ENCODE measurements around the gene SLC2A13.
"Not testable (repeated sequence)": the region's sequence is repeated elsewhere in the genome, so short reads cannot be mapped to it uniquely, and the experiment has no call there.

The SLC2A13 gene

GRCh38 chr12:39922598-39922997 lies 183.3 kb downstream of the SLC2A13 start:
- DNase-seq = not testable (repeated sequence)

DNA sequence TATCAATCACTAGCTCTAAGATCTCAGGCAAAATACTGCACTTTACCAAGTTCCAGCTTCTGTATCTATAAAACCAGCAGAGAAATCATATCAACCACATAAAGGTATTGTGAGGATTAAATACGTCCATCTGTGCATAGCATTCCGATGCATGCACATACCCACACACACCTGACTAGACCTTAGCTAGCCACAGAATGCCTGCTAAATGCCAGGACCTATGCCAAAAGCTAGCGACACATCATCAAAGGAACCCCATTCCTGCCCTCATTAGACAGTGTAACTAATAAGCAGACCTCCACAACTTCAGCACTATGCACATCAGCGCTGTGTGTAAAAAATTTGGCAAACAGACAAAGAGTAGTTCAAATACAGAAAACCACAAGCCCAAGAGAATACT lies 185.2 kb downstream of the SLC2A13 start:
- DNase-seq = no peak

DNA sequence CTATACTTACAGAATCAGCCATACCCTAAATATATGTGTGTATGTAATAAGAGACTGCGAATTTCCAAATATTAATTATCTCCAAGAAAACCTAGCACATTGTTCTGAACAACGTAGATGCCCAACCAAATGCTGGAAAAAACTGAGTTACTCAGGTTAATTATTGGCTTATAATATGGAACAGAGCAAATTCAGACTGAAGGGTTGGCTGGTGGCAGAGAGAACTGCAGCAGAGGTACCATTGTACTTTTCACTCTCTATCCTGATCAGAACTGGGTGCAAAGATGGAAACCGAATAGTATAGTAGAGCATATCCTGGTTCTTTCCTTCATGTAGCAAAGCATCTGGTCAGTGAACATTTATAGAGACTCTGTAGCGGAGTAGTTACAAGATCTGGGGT lies 185.7 kb downstream of the SLC2A13 start:
- DNase-seq = no peak

GRCh38 chr12:39919790-39920189 lies 186.1 kb downstream of the SLC2A13 start:
- no peak for DNase-seq

GRCh38 chr12:39915249-39915648 lies 190.6 kb downstream of the SLC2A13 start:
- no peak for DNase-seq

DNA sequence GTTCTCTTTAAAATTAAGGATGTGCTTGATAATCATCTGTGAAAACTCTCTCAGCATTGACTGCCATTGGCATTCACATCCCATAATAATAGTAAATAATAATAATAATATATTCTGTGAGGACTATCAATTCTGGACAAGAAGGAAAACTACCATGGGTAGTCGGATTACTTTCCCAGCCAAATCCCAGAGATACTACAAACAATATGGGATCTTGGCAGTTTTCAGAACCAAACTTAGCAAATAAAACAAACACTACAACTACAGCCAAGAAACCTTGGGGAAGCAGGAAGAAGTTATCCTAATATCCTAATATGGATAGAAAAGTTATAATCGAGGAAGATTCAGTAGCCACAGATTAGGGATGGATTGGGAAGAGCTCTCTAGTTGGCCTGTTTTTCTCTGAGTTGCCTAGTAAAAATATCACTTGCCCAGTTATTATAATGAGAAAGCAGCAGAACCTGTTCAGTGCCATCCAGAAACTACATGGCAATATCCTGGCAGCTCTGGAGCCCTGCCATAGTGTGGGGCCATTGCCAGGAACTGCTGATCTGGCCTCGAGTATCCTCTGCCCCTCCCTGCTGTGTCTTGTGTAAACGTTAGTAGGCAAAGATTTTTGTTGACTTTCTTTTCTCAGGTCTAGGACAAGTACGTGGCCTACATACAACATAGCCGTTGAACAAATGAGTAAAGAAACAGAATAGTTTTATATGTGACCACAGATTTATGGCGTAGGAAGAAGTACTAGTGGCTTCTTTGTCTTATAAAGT lies 193.5 kb downstream of the SLC2A13 start:
- no peak for DNase-seq

GRCh38 chr12:39906237-39906636 lies 199.6 kb downstream of the SLC2A13 start:
- no peak for DNase-seq

GRCh38 chr12:39905152-39905551 lies 200.7 kb downstream of the SLC2A13 start:
- no peak for DNase-seq

DNA sequence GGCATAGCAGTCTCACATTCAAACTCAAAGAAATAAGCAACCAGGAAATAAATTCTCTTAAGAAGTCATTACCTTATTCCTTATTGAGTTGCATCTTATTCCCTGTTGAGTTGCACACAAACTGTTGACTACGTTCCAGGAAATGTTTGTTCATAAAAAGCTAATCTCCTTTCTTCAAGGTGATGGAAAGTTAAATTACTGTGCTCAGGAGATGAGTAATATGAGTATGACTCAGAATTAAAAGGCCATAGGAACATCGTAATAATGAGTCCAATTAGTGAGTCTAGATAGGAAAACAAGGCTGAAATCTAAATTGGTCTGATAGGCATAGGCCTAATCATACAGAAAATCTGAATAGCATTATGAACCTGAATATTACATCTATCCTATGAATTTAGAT lies 203.1 kb downstream of the SLC2A13 start:
- no peak for DNase-seq

DNA sequence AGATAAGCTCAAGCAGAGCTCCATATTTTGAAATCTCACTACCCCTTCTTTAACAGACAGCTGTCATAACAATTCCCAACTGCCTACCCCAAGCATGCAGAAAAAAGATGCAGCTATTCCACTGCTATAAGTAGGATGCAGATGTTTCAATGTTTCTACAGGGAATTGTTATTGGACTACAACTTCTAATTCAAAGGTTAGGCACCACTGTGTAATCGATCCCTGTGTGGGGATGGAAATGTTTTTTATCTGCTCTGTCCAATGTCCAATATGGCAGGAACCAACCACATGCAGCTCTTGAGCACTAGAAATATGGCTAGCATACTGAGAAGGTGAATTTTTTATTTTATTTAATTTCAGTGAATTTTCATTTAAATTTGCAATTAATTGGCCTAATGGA lies 208.6 kb downstream of the SLC2A13 start:
- no peak for DNase-seq

GRCh38 chr12:39893388-39893787 lies 212.5 kb downstream of the SLC2A13 start:
- not testable (repeated sequence) for DNase-seq

GRCh38 chr12:39892146-39892545 lies 213.7 kb downstream of the SLC2A13 start:
- DNase-seq = no peak

GRCh38 chr12:39887856-39888255 lies 218.0 kb downstream of the SLC2A13 start:
- no peak for DNase-seq

DNA sequence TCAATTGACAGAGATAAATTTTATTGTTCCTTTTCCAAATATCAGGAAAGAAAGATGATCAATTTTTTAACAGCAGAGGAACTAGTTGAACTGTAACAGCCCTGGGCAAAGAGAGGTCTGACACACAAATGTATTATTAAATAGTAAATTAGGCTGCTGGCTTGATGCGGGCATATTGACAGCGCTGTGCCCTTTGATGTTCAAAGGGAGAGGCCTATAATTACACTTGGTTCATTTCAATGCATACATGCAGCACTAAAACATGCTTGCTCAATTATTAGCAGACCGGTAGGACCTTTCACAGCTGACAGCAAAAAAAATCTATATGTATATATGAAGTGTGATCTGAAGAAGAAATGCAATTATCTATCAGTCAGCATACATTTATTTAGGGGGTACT lies 219.8 kb downstream of the SLC2A13 start:
- no peak for DNase-seq

GRCh38 chr12:39884616-39885125 lies 221.2 kb downstream of the SLC2A13 start:
- no peak for DNase-seq

DNA sequence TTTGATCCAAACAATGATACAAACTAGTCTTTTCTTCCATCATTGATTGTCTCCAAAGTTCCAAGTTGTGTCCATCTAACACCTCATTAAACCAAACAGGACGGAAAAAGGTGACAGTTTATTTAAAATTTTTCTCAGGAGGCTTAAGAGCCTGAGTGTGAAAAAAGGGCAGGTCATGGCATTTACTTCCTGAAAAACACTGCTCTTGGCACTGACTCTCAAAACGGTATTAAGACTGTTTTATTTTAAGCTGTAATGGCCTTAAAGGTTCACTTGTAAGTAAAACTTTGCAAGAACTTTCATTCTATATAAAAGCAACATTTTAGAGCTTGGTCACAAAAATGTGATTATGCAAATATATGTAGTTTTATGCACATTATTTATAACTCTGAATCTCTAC lies 222.5 kb downstream of the SLC2A13 start:
- DNase-seq = no peak

DNA sequence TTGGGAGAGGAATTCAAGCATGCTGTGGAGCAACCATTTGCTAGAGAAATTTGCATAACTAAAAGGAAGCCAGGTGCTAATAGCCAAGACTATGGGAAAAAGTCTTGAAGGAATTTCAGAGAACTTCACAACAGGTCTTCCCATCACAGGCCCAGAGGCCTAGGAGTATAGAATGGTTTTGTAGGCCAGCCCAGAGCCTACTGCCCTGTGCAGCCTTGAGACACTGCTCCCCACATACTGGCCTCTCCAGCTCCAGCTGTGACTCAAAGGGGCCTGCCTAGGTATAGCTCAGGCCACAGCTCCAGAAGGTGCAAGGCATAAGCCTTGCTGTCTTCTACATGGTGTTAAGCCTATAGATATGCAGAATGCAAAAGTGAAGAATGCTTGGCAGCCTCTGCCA lies 227.1 kb downstream of the SLC2A13 start:
- DNase-seq = no peak

DNA sequence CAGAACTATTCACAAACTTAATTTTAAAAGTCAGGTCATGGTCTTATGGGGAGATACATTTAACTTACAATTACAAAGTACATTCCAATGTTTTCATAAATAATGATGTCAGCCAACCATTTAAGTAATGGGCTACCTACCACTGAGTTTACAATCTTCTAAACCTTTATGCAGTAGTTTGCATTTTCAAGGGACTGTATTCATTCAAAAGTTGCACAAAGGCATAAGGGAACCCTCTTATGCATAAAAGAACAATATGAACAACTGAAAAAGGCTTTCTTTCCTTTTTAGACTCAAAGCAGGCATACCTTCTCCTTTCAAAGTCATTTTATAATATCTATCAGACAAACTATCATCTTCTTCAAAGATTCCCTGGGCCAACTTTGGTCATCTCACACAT lies 230.2 kb downstream of the SLC2A13 start:
- no peak for DNase-seq

DNA sequence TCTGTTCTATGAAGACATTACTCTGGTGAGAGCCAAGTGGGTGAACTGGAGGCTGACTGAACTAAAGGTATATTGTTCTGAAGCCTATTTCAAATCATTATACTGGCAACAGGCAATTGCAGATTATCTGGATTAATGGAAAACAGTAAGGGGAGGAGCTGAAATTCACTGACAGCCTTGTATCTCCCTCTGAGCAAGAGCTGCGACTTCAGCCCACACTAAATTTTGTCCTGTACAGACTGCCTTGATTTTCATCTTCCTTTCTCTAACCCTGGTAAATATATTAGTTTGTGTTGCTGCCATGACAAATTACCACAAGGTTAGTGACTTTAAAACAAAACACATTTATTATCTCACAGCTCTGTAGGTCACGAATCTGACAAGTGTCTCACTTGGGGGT lies 231.1 kb downstream of the SLC2A13 start:
- DNase-seq = no peak

GRCh38 chr12:39873065-39873464 lies 232.8 kb downstream of the SLC2A13 start:
- no peak for DNase-seq

GRCh38 chr12:39872425-39872824 lies 233.5 kb downstream of the SLC2A13 start:
- DNase-seq = no peak

DNA sequence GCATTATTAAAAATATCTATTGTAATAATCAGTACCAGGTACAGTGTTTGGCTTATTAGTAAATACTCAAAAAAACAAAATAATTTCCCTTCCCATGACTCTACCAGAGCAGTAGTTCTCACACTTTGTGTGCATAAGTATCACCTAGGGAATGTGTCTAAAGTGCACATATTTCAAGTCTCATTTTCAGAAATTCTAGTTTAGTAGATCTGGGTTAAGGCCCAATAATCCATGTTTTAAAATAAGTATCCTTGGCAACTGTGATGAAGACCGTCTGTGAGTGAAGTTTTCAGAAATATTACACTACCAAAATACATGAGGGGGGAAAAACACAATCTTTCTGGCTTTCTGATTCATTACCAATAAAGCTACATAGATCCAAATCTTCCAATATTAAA lies 237.6 kb downstream of the SLC2A13 start:
- DNase-seq = no peak

DNA sequence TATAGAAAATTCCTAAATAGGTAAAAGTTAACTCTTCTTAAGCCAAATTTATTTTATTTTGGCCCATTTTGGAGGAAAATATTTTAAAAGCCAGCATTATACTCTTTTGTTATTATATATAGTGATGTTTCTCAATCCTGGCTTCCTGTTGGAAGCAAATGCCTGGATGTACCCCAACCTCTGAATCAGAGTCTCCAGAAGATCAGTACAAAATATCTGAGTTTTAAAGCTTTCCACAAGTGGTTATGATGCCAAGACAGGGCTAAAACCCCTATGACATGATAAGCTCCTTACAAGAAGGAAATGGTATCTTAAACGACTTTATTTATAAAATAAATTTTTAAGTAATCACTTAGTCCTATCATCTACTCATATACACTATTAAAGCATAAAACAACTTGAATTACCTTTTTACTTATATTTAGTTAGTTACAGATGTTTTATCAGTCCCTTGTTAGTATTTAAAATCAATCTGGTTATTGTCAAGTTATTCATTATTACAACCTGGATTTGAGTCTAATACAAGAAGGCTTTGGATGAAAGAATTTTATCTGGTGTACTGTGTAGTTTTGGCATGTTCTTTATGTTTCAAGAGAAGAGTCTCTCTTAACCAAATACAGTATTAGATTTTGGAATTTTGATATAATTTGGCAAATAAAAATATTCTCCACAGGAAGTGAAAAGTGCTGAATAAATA lies 238.1 kb downstream of the SLC2A13 start:
- no peak for DNase-seq

GRCh38 chr12:39866135-39866534 lies 239.7 kb downstream of the SLC2A13 start:
- no peak for DNase-seq

Data from SW 1271 (cell line).